ENCODE measurements around the gene DGKI.

- TF ChIP-seq E2F4 (CRISPR knock-in tag; IDR thresholded peaks at IDR 0.05; ENCODE audit: borderline replicate concordance, low read depth) (no peak), CTCF (IDR thresholded peaks at IDR 0.05) (no peak), IRF2 (CRISPR knock-in tag; IDR thresholded peaks at IDR 0.05; ENCODE audit: borderline replicate concordance, low read depth) (no peak), ZNF317 (CRISPR knock-in tag; IDR thresholded peaks at IDR 0.05; ENCODE audit: borderline replicate concordance, low read depth) (no peak), ESRRA (CRISPR knock-in tag; IDR thresholded peaks at IDR 0.05; ENCODE audit: borderline replicate concordance) (no peak), ATF1 (CRISPR knock-in tag; IDR thresholded peaks at IDR 0.05) (no peak), CREB1 (CRISPR knock-in tag; IDR thresholded peaks at IDR 0.05) (no peak), NFATC4 (CRISPR knock-in tag; IDR thresholded peaks at IDR 0.05) (no peak), NR2C2 (CRISPR knock-in tag; IDR thresholded peaks at IDR 0.05) (no peak)
Observed at GRCh38 chr7:137835486-137836112, 11.2 kb downstream of the DGKI start.
